GDM1 (cell line): Measurements from ENCODE around the gene WDR82.

Experiments used
- DNase-seq: peaks from one replicate; lab custom pipeline; 2025; lab: John Stamatoyannopoulos, UW

WDR82 gene

DNA sequence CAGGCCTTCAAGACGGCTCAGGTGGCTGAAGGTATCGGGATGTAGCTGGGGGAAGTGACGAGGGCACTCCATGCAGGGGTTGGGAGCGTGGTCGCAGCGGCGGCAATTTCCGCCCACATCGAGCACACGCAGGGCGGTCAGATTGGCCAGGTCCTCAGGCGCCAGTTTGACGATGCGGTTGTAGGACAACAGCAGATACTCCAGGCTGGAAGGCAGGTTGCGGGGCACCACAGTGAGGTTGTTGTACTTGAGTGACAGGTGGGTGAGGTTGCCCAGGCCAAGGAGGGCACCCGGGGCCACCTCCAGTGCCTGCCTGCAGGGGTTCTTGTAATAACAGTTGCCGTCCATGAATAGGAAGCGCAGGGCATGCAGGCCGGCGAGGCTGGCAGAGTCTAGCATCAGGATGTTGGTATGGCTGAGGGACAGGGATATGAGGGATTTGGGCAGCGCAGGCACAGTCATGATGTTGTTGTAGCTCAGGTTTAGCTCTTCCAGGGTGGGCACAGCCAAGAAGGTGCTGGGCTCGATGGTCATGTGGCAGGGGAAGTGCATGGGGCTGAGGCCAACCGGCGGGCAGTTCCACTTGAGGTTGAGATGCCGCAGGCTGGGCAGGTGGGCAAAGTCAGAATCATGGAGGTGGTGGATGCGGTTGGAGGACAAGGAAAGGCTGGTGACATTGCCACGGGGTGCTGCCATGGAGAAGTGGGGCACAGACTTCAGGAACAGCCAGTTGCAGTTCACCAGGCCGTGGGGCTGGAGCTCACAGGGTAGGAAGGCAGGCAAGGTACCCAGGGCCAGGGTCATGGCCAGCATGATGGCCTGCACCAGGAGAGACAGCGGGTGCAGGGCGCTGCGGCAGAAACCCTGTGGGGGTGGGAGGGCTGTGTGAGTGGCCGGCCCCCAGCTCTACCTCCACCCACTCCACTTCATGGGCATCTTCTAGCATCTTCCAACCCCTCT is 54.7 kb downstream of the WDR82 start:
- no peak for DNase-seq

- no peak for DNase-seq
Measured at GRCh38 chr3:52222319-52223221, 55.9 kb downstream of the WDR82 start.

DNA sequence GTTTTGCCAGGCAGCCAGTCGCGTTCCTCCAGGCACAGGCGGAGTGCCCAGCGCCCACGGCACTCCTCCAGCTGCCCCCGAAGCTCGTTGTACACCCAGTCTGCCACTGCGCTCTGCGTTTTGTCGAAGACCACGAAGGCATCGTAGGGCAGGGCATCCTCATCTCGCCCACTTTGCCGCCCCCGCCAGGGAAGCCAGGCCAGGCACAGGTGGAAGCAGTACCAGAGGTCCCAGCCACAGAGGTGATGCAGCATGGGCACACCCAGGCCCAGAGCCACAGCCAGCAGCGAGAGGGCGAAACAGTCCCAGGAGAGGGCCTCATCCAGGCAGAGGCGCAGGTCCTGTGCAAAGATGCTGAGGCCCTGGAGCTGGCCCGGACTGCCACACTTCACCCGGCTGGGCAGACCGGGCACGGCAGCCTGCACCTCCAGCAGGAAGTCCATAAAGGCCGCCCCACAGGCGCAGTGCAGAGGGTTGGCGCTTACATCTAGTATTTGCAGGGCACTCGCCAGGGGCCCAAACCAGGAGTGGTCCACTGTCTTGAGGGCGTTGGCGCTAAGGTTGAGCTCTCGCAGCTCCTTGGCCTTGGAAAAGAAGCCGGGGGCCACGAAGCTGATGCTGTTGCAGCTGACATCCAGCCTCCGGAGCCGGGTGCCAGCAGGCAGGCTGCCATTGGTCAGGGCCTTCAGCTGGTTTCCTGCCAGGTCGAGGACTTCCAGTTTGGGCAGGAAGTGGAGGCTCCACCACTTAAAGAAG is 56.7 kb downstream of the WDR82 start:
- no peak for DNase-seq

- no peak for DNase-seq
Measured at GRCh38 chr3:52221141-52221562, 57.3 kb downstream of the WDR82 start.

- peak; percentile 73 for DNase-seq
Measured at GRCh38 chr3:52220380-52221026, 57.9 kb downstream of the WDR82 start.

GRCh38 chr3:52218937-52219650 is 59.4 kb downstream of the WDR82 start:
- DNase-seq, result no peak

GRCh38 chr3:52218454-52218853 is 60.0 kb downstream of the WDR82 start:
- DNase-seq, result no peak

DNA sequence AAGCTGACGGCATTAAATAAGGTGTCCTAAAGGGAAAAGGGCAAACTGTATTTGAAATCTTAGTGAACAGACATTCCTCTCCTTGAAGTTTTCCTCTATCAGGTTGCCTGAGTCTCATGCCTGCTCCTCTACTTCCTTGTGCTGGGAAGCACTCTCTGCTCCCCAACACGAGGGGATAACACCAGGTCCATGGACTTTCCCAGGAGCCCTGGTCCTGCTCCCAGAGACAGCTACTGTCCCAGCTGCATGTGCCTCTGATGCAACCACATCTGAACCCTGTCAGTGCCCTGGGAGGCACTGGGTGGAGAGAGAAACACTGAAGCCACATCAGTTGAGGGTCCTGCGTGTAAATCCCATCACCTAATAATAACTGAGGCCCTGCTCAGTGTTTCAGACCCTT is 60.4 kb downstream of the WDR82 start:
- DNase-seq, result no peak

- DNase-seq, result no peak
Measured at GRCh38 chr3:52217409-52217805, 61.0 kb downstream of the WDR82 start.

DNA sequence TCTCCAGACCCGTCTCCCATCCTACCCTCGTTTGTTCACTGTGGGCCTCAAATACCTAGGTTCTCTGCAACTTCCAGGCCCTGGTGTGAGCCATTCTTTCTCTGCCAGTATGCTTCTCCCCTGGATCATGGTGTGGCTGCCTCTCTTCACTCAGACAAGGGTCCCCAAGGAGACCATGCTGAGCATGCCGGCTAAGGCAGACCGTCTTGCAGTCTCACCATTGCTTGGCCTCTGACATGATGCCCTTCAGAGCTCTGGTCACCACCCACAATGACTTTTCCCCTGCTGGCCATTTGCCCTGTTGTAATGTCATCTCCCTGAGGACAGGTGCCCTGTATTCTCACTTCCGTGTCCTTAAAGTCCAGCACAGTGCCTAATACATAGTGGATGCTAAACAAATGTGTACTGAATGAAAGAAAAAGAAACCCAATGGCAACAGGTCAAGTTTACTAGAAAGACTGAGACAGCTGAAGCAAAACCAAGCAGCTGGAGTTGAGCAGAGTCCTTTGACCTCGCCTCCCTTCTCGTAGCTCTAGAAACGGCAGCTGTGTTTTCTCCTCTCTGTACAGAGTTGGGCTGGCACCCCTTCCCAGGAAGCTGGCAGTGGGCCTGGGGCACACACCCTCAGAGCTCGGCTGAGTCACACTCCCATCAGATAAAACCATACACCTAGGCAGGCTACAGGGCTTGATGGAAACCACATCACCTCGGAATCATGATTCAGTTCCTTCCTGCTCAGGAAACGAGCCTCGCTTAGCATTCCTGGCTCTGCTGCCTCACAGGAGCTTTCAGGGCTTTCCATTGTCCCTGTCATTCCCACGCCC is 61.7 kb downstream of the WDR82 start:
- DNase-seq, result no peak

GRCh38 chr3:52215351-52215750 is 63.1 kb downstream of the WDR82 start:
- no peak for DNase-seq

GRCh38 chr3:52213901-52214300 is 64.5 kb downstream of the WDR82 start:
- DNase-seq, result no peak

- no peak for DNase-seq
Measured at GRCh38 chr3:52213005-52213404, 65.4 kb downstream of the WDR82 start.

- no peak for DNase-seq
Measured at GRCh38 chr3:52211268-52211891, 67.1 kb downstream of the WDR82 start.

DNA sequence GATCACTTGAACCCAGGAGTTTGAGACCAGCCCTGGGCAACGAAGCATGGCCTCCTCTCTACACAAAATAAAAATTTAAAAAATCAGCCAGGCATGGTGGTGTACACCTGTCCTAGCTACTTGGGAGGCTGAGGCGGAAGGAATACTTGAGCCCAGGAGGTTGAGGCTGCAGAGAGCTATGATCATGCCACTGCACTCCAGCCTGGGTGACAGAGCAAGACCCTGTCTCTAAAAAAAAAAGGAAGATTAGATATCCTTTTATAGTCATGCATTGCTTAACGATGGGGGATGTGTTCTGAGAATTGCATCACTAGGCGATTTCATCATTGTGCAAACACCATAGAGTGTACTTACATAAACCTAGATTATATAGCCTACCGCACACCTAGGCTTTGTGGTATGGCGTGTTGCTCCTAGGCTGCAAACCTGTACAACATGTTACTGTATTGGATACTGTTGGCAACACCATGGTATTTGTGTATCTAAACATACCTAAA is 67.9 kb downstream of the WDR82 start:
- no peak for DNase-seq

DNA sequence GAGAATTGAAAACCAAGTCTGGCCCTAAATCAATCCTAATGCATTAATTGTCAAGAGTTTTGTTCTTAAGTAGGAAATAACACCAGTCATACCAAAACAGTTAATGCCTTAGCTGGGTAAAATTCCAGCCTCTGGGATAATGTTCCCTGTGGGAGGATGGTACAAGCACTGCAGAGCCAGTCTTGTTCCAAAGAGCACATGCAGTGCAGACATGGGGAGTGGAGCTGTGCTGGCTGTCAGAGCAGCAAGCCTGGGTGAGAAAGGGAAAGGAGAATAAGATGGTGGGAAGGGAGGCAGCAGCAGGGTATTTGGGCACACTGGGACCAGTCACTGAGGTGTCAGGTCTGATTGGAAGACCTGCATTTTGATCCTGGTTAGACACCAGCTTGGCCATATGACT is 68.4 kb downstream of the WDR82 start:
- no peak for DNase-seq

GRCh38 chr3:52208556-52208955 is 69.9 kb downstream of the WDR82 start:
- no peak for DNase-seq

DNA sequence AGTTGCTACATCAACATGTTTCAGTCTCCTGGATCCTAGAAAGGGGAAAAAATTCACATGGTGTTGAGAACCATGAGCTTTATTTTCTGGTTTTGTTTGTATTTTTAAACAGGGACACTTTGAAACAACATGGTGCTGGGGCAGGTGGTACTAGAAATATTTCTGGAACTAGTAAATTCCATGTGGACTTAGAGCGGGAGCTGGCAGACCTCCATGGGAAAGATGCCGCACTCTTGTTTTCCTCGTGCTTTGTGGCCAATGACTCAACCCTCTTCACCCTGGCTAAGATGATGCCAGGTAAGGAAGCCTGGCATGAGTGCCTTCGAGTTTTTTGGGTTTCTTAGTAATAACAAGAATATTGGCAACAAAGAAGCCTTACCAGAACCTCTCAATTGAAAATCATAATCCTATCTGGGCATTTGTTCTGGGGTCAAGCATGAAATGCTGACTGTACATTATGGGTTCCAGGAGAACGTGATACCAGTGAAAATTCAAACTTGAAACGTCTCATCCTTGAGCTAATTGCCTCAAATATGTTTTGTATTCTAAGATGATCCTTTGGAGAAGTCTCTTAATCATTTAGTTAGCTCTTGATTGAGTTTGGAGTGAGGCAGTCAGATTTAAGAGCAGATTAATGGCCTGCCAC is 72.6 kb downstream of the WDR82 start:
- DNase-seq, result no peak
